Lung (tissue), 12 donors: ENCODE data around the gene RASA3. TPM values are rescaled to one million over a fixed set of nuclear protein-coding genes. Genes with fewer than 3 reads are reported as not detected.
A peak's percentile ranks its signal among the peaks of the same experiment; 100 is the strongest.

Experiments
- ATAC-seq: fragments of 200-7000 bp; cut with Tn5 transposase; one replicate; pipeline ENCODE4 v1.9.1; 2020; ENCODE audit warnings: moderate number of reproducible peaks; ENCODE audit not compliant: insufficient read depth, low FRiP score
- DNase-seq, 3 donors: peaks; one replicate each; pipeline ENCODE4 v3.0.0-alpha.2; 2013 to 2017
- H3K27ac ChIP-seq, 2 donors: one replicate each; pipeline ENCODE4 v1.5.1; 2013; ENCODE audit warnings: mild to moderate bottlenecking in 2 of 2, moderate library complexity in 2 of 2, control low read depth in 1 of 2, inconsistent platforms in 1 of 2, low read depth in 1 of 2, low read length in 1 of 2
- H3K27me3 ChIP-seq, 3 donors: one replicate each; pipeline ENCODE4 v1.5.1; 2013; ENCODE audit warnings: low read length in 2 of 3; ENCODE audit not compliant: control insufficient read depth in 3 of 3, insufficient read depth in 3 of 3
- H3K36me3 ChIP-seq, 4 donors: one replicate each; pipeline ENCODE4 v1.5.1; 2013; ENCODE audit warnings: low read length in 4 of 4, mild to moderate bottlenecking in 1 of 4, moderate library complexity in 1 of 4; ENCODE audit not compliant: control insufficient read depth in 4 of 4, insufficient read depth in 4 of 4
- H3K4me1 ChIP-seq, 5 donors: one replicate each; pipeline ENCODE4 v1.5.1; 2013; ENCODE audit warnings: low read length in 5 of 5, mild to moderate bottlenecking in 2 of 5, moderate library complexity in 1 of 5; ENCODE audit not compliant: control insufficient read depth in 5 of 5, insufficient read depth in 5 of 5
- H3K4me3 ChIP-seq: one replicate; pipeline ENCODE4 v1.5.1; 2013; ENCODE audit warnings: mild to moderate bottlenecking, control low read depth, moderate library complexity
- H3K9ac ChIP-seq, 2 donors: one replicate each; pipeline ENCODE4 v1.5.1; 2013; ENCODE audit warnings: low read length in 2 of 2, control low read depth in 1 of 2; ENCODE audit not compliant: insufficient read depth in 1 of 2
- H3K9me3 ChIP-seq, 4 donors: one replicate each; pipeline ENCODE4 v1.5.1; 2013; ENCODE audit warnings: low read length in 3 of 4, mild to moderate bottlenecking in 1 of 4, moderate library complexity in 1 of 4; ENCODE audit not compliant: control insufficient read depth in 4 of 4, insufficient read depth in 3 of 4
- CTCF ChIP-seq: IDR thresholded peaks from 2 replicates; pipeline ENCODE4 v1.5.1; 2012; ENCODE audit warnings: mild to moderate bottlenecking; ENCODE audit errors: control extremely low read depth, extremely low read depth
- WGBS, 2 donors: extraction: QIAGEN DNeasy Blood & Tissue Kit; methylation state at CpG; one replicate each; pipeline ENCODE4 v1.1.7; 2013; 5-methylcytosine and 5-hydroxymethylcytosine counted together
- polyA plus RNA-seq, 2 donors: library from polyadenylated mRNA; stranded (reverse); fragments of 200-250 nt; gene quantifications; one replicate each; pipeline ENCODE4 v1.2.1, GENCODE V29; 2013
- total RNA-seq, 2 donors: library from RNA; depleted of rRNA in 1 of 2; stranded (reverse); fragments of >200 nt in 1 of 2; gene quantifications; one replicate each; pipeline ENCODE4 v1.2.1, GENCODE V29; 2014 to 2021
- donor health status: control.
- donor health status: control.
- donor health status: Bipolar disorder and iron deficiency.
- donor health status: healthy.
- donor health status: DM: yes; HTN: yes; CAD: no.

The RASA3 gene
- total and polyA plus RNA-seq, 4 donors: 7.4 to 22.8 (median 16.2) TPM

GRCh38 chr13:114153485-114154080 is 21.2 kb upstream of the RASA3 start:
- no peak overlapping the region for H3K9ac ChIP-seq
- no peak for TF ChIP-seq CTCF

GRCh38 chr13:114152831-114153371 is 20.5 kb upstream of the RASA3 start:
- no peak for ATAC-seq
- Histone ChIP-seq H3K27ac (no peak overlapping the region), H3K4me3 (no peak overlapping the region), H3K9ac (no peak overlapping the region), H3K9me3 (peaks cover 0 to 2% (median 0%) of the 10 kb centered on the region in 4 donors), H3K27me3 (no peaks in the 10 kb centered on the region), H3K36me3 (no peaks in the 10 kb centered on the region), H3K4me1 (peaks cover 0 to 5% (median 0%) of the 10 kb centered on the region in 5 donors)
- peak in 2 of 3 donors; percentile 23 to 55 for DNase-seq
- 46 to 50% methylated on average over 20 of the region's 20 CpGs for WGBS, 2 donors
- TF ChIP-seq CTCF: no peak

More at GRCh38 chr13:114153485-114154080, 21.2 kb upstream of the RASA3 start:
- ATAC-seq: no peak
- Histone ChIP-seq H3K4me3 (no peak overlapping the region), H3K27ac (no peak overlapping the region), H3K4me1 (peaks cover 0 to 5% (median 0%) of the 10 kb centered on the region in 5 donors), H3K36me3 (no peaks in the 10 kb centered on the region), H3K27me3 (no peaks in the 10 kb centered on the region), H3K9me3 (peaks cover 0 to 2% (median 0%) of the 10 kb centered on the region in 4 donors)
- WGBS, 2 donors: 93 to 94% methylated on average over 6 of the region's 6 CpGs
- no peak for DNase-seq

GRCh38 chr13:114152285-114152645 is 19.8 kb upstream of the RASA3 start:
- Histone ChIP-seq H3K9ac (no peak overlapping the region), H3K4me1 (peaks cover 0 to 5% (median 0%) of the 10 kb centered on the region in 5 donors), H3K27ac (no peak overlapping the region), H3K9me3 (peaks cover 0 to 2% (median 0%) of the 10 kb centered on the region in 4 donors), H3K27me3 (no peaks in the 10 kb centered on the region), H3K4me3 (no peak overlapping the region), H3K36me3 (no peaks in the 10 kb centered on the region)
- TF ChIP-seq CTCF: no peak
- no peak for DNase-seq
- 92 to 95% methylated on average over 7 of the region's 7 CpGs for WGBS, 2 donors
- no peak for ATAC-seq
